PC-9 (cell line): ENCODE results near the gene ABCA2.

Source experiments
- CTCF ChIP-seq: fragments of 200-600 bp; sonication (generic); conservative IDR thresholded peaks from 2 replicates; pipeline ENCODE4 v1.6.1; 2017; ENCODE audit warnings: mixed run types, antibody characterized with exemption, mild to moderate bottlenecking, moderate library complexity
- EZH2 ChIP-seq: fragments of 200-600 bp; sonication (generic); IDR thresholded peaks from 2 replicates; pipeline ENCODE4 v1.8.0; 2017; ENCODE audit warnings: antibody characterized with exemption, low read depth

GRCh38 chr9:137070906-137071275 is 42.9 kb upstream of the ABCA2 start:
- TF ChIP-seq CTCF, result no peak
- TF ChIP-seq EZH2, result no peak
